ENCODE measurements around the gene DIPK1C. TPM values are rescaled to one million over a fixed set of nuclear protein-coding genes. Genes with fewer than 3 reads are reported as not detected.

DIPK1C gene
- total RNA-seq, 1 donor from 2014 or later, result 5.2 TPM

Other genes with a start within 250 kb of the DIPK1C start
- 7.9 TPM for gene CYB5A, start 165.3 kb downstream of the DIPK1C start, total RNA-seq
- gene C18orf63, start 141.5 kb downstream of the DIPK1C start, total RNA-seq, result not detected
- 35.7 TPM for gene CNDP2, start 39.1 kb upstream of the DIPK1C start, total RNA-seq
- 0.49 TPM for gene CNDP1, start 77.2 kb upstream of the DIPK1C start, total RNA-seq
- 17.2 TPM for gene ZNF407, start 140.6 kb upstream of the DIPK1C start, total RNA-seq